ENCODE measurements around the gene OSBP2. TPM values are rescaled to one million over a fixed set of nuclear protein-coding genes. Genes with fewer than 3 reads are reported as not detected.

Gene OSBP2
- total and polyA plus RNA-seq, 2 of the 13 experiments (the other 11 are each of a cell fraction or from before 2014, with no cell fraction given) = 5.0 to 7.7 TPM

DNA sequence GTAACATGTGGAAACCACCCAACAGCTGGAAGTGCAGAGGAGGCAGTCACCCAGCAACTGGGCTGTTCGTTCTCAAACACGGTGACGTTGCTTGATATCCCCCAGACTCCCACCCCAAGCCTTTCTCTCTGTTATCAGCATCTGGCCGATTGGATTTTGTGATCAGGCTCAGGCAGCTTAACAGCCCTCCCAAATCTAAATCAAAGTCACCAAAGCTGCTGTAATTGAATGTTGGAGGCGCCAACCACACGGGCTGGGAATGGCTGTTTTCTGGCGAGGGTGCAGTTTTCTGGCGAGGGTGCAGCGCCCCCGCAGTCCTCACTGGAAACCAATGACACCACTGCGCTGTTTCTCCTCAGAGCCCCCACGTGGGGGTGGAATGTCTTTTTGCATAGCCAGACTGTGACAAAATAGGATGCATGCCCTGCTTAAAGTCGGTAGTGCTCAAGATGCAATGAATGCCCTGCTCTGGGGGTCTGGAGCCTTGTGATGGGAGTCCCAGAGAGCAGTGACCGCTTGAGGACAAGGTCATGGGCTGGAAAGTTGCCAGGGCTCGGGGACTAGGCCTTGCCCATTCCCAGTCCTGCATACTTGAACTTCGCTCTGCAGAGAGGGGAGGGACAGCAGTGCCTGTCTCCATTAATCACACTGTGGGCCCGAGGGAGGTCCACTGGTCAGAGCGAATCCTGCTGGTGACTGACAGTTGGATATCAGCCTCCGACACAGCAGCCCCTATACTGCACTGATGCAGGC lies 168.6 kb downstream of the OSBP2 start (continued):
- TF ChIP-seq HNF4G (IDR thresholded peaks at IDR 0.05; ENCODE audit: borderline replicate concordance, low read depth, low read length) = peak; percentile 55; the same call in 1 of the 2 replicates
- TF ChIP-seq HNF4G (CRISPR knock-in tag; IDR thresholded peaks at IDR 0.05; ENCODE audit: borderline replicate concordance, low read depth) = peak; percentile 54; the same call in 1 of the 2 replicates
- 0 out of 2 replicates have a peak, but pooled peaks have one; percentile 16 for TF ChIP-seq THAP11 (CRISPR knock-in tag; IDR thresholded peaks at IDR 0.05)
- TF ChIP-seq HOXA7 (CRISPR knock-in tag; IDR thresholded peaks at IDR 0.05) = no peak
- TF ChIP-seq, protein P1, sequence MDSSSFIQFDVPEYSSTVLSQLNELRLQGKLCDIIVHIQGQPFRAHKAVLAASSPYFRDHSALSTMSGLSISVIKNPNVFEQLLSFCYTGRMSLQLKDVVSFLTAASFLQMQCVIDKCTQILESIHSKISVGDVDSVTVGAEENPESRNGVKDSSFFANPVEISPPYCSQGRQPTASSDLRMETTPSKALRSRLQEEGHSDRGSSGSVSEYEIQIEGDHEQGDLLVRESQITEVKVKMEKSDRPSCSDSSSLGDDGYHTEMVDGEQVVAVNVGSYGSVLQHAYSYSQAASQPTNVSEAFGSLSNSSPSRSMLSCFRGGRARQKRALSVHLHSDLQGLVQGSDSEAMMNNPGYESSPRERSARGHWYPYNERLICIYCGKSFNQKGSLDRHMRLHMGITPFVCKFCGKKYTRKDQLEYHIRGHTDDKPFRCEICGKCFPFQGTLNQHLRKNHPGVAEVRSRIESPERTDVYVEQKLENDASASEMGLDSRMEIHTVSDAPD (CRISPR knock-in tag; IDR thresholded peaks at IDR 0.05) = no peak
- no peak for TF ChIP-seq ZNF7 (CRISPR knock-in tag; IDR thresholded peaks at IDR 0.05)
- TF ChIP-seq ZNF138 (CRISPR knock-in tag; IDR thresholded peaks at IDR 0.05; ENCODE audit: low read depth) = no peak
- TF ChIP-seq ZNF44 (CRISPR knock-in tag; IDR thresholded peaks at IDR 0.05) = no peak
- TF ChIP-seq ERF (CRISPR knock-in tag; IDR thresholded peaks at IDR 0.05) = no peak
- no peak for TF ChIP-seq FOSL1 (CRISPR knock-in tag; IDR thresholded peaks at IDR 0.05; ENCODE audit: borderline replicate concordance)
- TF ChIP-seq ZNF614 (CRISPR knock-in tag; IDR thresholded peaks at IDR 0.05; ENCODE audit: borderline replicate concordance) = no peak
- TF ChIP-seq MYC (CRISPR knock-in tag; IDR thresholded peaks at IDR 0.05; ENCODE audit: borderline replicate concordance) = no peak
- no peak for TF ChIP-seq TCF7L2 (IDR thresholded peaks at IDR 0.05; ENCODE audit: low read depth, low read length)
- TF ChIP-seq ETV6 (CRISPR knock-in tag; conservative IDR thresholded peaks at IDR 0.05) = no peak
- TF ChIP-seq, protein P2, sequence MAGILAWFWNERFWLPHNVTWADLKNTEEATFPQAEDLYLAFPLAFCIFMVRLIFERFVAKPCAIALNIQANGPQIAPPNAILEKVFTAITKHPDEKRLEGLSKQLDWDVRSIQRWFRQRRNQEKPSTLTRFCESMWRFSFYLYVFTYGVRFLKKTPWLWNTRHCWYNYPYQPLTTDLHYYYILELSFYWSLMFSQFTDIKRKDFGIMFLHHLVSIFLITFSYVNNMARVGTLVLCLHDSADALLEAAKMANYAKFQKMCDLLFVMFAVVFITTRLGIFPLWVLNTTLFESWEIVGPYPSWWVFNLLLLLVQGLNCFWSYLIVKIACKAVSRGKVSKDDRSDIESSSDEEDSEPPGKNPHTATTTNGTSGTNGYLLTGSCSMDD (CRISPR knock-in tag; IDR thresholded peaks at IDR 0.05) = no peak
- no peak for TF ChIP-seq IRX3 (CRISPR knock-in tag; IDR thresholded peaks at IDR 0.05; ENCODE audit: borderline replicate concordance, low read depth)
- TF ChIP-seq ZNF670 (CRISPR knock-in tag; IDR thresholded peaks at IDR 0.05; ENCODE audit: borderline replicate concordance) = peak; percentile 82; the same call in 1 of the 2 replicates
- TF ChIP-seq, protein P3, sequence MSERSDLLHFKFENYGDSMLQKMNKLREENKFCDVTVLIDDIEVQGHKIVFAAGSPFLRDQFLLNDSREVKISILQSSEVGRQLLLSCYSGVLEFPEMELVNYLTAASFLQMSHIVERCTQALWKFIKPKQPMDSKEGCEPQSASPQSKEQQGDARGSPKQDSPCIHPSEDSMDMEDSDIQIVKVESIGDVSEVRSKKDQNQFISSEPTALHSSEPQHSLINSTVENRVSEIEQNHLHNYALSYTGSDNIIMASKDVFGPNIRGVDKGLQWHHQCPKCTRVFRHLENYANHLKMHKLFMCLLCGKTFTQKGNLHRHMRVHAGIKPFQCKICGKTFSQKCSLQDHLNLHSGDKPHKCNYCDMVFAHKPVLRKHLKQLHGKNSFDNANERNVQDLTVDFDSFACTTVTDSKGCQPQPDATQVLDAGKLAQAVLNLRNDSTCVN (CRISPR knock-in tag; IDR thresholded peaks at IDR 0.05; ENCODE audit: borderline replicate concordance) = peak; percentile 10; the same call in 1 of the 2 replicates
- TF ChIP-seq YY1 (IDR thresholded peaks at IDR 0.05; ENCODE audit: insufficient read depth, insufficient replicate concordance, low read depth, low read length) = peak; percentile 13
- TF ChIP-seq ZNF891 (CRISPR knock-in tag; IDR thresholded peaks at IDR 0.05) = no peak
- TF ChIP-seq, protein P4, sequence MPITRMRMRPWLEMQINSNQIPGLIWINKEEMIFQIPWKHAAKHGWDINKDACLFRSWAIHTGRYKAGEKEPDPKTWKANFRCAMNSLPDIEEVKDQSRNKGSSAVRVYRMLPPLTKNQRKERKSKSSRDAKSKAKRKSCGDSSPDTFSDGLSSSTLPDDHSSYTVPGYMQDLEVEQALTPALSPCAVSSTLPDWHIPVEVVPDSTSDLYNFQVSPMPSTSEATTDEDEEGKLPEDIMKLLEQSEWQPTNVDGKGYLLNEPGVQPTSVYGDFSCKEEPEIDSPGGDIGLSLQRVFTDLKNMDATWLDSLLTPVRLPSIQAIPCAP (CRISPR knock-in tag; IDR thresholded peaks at IDR 0.05; ENCODE audit: low read depth) = no peak
- TF ChIP-seq, protein P5, sequence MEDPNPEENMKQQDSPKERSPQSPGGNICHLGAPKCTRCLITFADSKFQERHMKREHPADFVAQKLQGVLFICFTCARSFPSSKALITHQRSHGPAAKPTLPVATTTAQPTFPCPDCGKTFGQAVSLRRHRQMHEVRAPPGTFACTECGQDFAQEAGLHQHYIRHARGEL (CRISPR knock-in tag; IDR thresholded peaks at IDR 0.05) = no peak
- TF ChIP-seq, protein P6, sequence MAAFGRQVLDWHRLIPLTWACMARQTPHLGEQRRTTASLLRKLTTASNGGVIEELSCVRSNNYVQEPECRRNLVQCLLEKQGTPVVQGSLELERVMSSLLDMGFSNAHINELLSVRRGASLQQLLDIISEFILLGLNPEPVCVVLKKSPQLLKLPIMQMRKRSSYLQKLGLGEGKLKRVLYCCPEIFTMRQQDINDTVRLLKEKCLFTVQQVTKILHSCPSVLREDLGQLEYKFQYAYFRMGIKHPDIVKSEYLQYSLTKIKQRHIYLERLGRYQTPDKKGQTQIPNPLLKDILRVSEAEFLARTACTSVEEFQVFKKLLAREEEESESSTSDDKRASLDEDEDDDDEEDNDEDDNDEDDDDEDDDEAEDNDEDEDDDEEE (CRISPR knock-in tag; IDR thresholded peaks at IDR 0.05) = no peak
- no peak for TF ChIP-seq MTA3 (CRISPR knock-in tag; IDR thresholded peaks at IDR 0.05)
